A549 (cell line): Measurements from ENCODE around the gene CLDN5. TPM values are rescaled to one million over a fixed set of nuclear protein-coding genes. Genes with fewer than 3 reads are reported as not detected.

Experiments
- ATAC-seq, 2 experiments: fragments of 200-7000 bp in 1 of 2; fragments of >200 bp in 1 of 2; cut with Nextera tagmentation in 1 of 2; cut with Tn5 transposase in 1 of 2; 3 replicates each; pipeline versions ENCODE4 v1.8.0 to v1.9.1; 2018 to 2020; ENCODE audit warnings: mild to moderate bottlenecking in 1 of 2, moderate library complexity in 1 of 2
- CTCF ChIA-PET: fragments of 300-600 bp; sonication (Branson Sonifier 250); formaldehyde crosslinking; extraction: SDS; loops from one replicate; lab custom pipeline; 2021; ENCODE audit warnings: antibody characterized with exemption, inconsistent platforms; lab: Yijun Ruan, JAX
- POLR2A ChIA-PET: fragments of 350-600 bp; formaldehyde crosslinking; extraction: SDS; loops from one replicate; lab custom pipeline; 2021; ENCODE audit warnings: antibody characterized with exemption, inconsistent platforms; lab: Yijun Ruan, JAX
- DNase-seq, 2 experiments: peaks; one replicate each; pipeline versions ENCODE4 v3.0.0 to v3.0.0-alpha.2; 2011 to 2016; ENCODE audit warnings: low read depth in 1 of 2, low spot score in 1 of 2
- FAIRE-seq: peaks from 2 replicates; lab custom pipeline; 2011; peaks lifted over from hg19 to GRCh38; lab: Jason Lieb, UNC
- H3K27ac ChIP-seq, 2 experiments: fragments of >200 bp; sonication (Bioruptor Twin); formaldehyde crosslinking; 3 replicates each; pipeline ENCODE4 v1.5.1; 2016 to 2017
- H3K4me1 ChIP-seq: fragments of >200 bp; sonication (Bioruptor Twin); formaldehyde crosslinking; 3 replicates; pipeline ENCODE4 v1.6.1; 2016
- H3K4me2 ChIP-seq: fragments of >200 bp; sonication (Bioruptor Twin); formaldehyde crosslinking; 3 replicates; pipeline ENCODE4 v1.6.1; 2016
- H3K4me3 ChIP-seq: fragments of >200 bp; sonication (Bioruptor Twin); formaldehyde crosslinking; 3 replicates; pipeline ENCODE4 v1.5.1; 2016
- H3K9me3 ChIP-seq: fragments of >200 bp; sonication (Bioruptor Twin); formaldehyde crosslinking; 3 replicates; pipeline ENCODE4 v1.6.1; 2016
- BHLHE40 ChIP-seq: IDR thresholded peaks from 2 replicates; pipeline ENCODE4 v1.6.1; 2012; ENCODE audit warnings: low read depth, low read length, inconsistent platforms
- CBX8 ChIP-seq: fragments of 200-600 bp; sonication (generic); IDR thresholded peaks from 2 replicates; pipeline ENCODE4 v1.6.1; 2016
- CHD2 ChIP-seq: fragments of 150-350 bp; IDR thresholded peaks from 2 replicates; pipeline ENCODE4 v1.6.1; 2014; ENCODE audit warnings: low read length; ENCODE audit not compliant: partially characterized antibody
- CHD4 ChIP-seq: fragments of 200-600 bp; sonication (generic); IDR thresholded peaks from 2 replicates; pipeline ENCODE4 v1.6.1; 2016; ENCODE audit warnings: antibody characterized with exemption, mild to moderate bottlenecking, borderline replicate concordance
- EP300 ChIP-seq, 2 experiments: fragments of >200 bp; sonication (Bioruptor Twin); formaldehyde crosslinking; IDR thresholded peaks; 2 replicates in 1 of 2; 3 replicates in 1 of 2; pipeline ENCODE4 v1.6.1; 2016 to 2017
- FOSL2 ChIP-seq, 2 experiments: fragments of 450-650 bp in 1 of 2; fragments of >200 bp in 1 of 2; sonication (Bioruptor Twin) in 1 of 2; formaldehyde crosslinking; IDR thresholded peaks; 2 replicates each; pipeline versions ENCODE4 v1.5.0 to v1.6.1; 2016 to 2020; ENCODE audit warnings: mild to moderate bottlenecking in 1 of 2, moderate library complexity in 1 of 2
- FOXS1 ChIP-seq: fragments of 250-450 bp; sonication (Bioruptor Pico); IDR thresholded peaks from 2 replicates; pipeline ENCODE4 v1.5.0; 2020; ENCODE audit warnings: mild to moderate bottlenecking, moderate library complexity
- GATA3 ChIP-seq: IDR thresholded peaks from 2 replicates; pipeline ENCODE4 v1.6.1; 2012; ENCODE audit warnings: borderline replicate concordance
- HDAC2 ChIP-seq: fragments of 200-600 bp; sonication (generic); IDR thresholded peaks from 2 replicates; pipeline ENCODE4 v1.6.1; 2016
- HOXA7 ChIP-seq: fragments of 250-450 bp; sonication (Bioruptor Pico); IDR thresholded peaks from 2 replicates; pipeline ENCODE4 v1.5.0; 2020; ENCODE audit warnings: mild to moderate bottlenecking, moderate library complexity
- HOXB13 ChIP-seq: fragments of 250-450 bp; sonication (Bioruptor Pico); IDR thresholded peaks from 2 replicates; pipeline ENCODE4 v1.5.0; 2020; ENCODE audit warnings: low read depth, mild to moderate bottlenecking, moderate library complexity
- JUN ChIP-seq, 2 experiments: fragments of >200 bp; sonication (Bioruptor Twin); formaldehyde crosslinking; IDR thresholded peaks; 2 replicates in 1 of 2; 3 replicates in 1 of 2; pipeline ENCODE4 v1.6.1; 2016 to 2017
- KDM1A ChIP-seq: fragments of 200-600 bp; sonication (generic); IDR thresholded peaks from 2 replicates; pipeline ENCODE4 v1.6.1; 2016; ENCODE audit warnings: low read depth, mild to moderate bottlenecking
- KDM5A ChIP-seq: fragments of 200-600 bp; sonication (generic); IDR thresholded peaks from 2 replicates; pipeline ENCODE4 v1.6.1; 2016; ENCODE audit warnings: antibody characterized with exemption, mild to moderate bottlenecking
- MAFK ChIP-seq: fragments of 450-650 bp; IDR thresholded peaks from 2 replicates; pipeline ENCODE4 v1.6.1; 2014; ENCODE audit not compliant: partially characterized antibody
- MYC ChIP-seq: IDR thresholded peaks from 2 replicates; pipeline ENCODE4 v1.6.1; 2012; ENCODE audit warnings: mild to moderate bottlenecking, inconsistent platforms, low read length, improper control_type of control experiment, borderline replicate concordance
- POLR2A ChIP-seq: IDR thresholded peaks from 2 replicates; pipeline ENCODE4 v1.6.1; 2012; ENCODE audit warnings: mild to moderate bottlenecking, low read length
- RARB ChIP-seq: fragments of 250-450 bp; sonication (Bioruptor Pico); IDR thresholded peaks from 2 replicates; pipeline ENCODE4 v1.8.0; 2021; ENCODE audit warnings: mild to moderate bottlenecking, moderate library complexity
- RNF2 ChIP-seq: fragments of 200-600 bp; sonication (generic); IDR thresholded peaks from 2 replicates; pipeline ENCODE4 v1.6.1; 2016; ENCODE audit warnings: low read depth, mild to moderate bottlenecking, antibody characterized with exemption, moderate library complexity, borderline replicate concordance
- SMC3 ChIP-seq: fragments of >200 bp; sonication (Bioruptor Twin); formaldehyde crosslinking; IDR thresholded peaks from 3 replicates; pipeline ENCODE4 v1.6.1; 2018; ENCODE audit warnings: inconsistent platforms
- SREBF2 ChIP-seq: fragments of 450-650 bp; IDR thresholded peaks from 2 replicates; pipeline ENCODE4 v1.6.1; 2014; ENCODE audit warnings: mild to moderate bottlenecking, moderate library complexity
- ZC3H11A ChIP-seq: fragments of 450-650 bp; IDR thresholded peaks from 2 replicates; pipeline ENCODE4 v1.6.1; 2014; ENCODE audit warnings: antibody characterized with exemption, mild to moderate bottlenecking
- ZNF302 ChIP-seq: fragments of 250-450 bp; sonication (Bioruptor Pico); IDR thresholded peaks from 2 replicates; pipeline ENCODE4 v1.9.0; 2021; ENCODE audit warnings: inconsistent platforms, mild to moderate bottlenecking, moderate library complexity
- ZSCAN20 ChIP-seq: fragments of 250-450 bp; sonication (Bioruptor Pico); IDR thresholded peaks from 2 replicates; pipeline ENCODE4 v1.8.0; 2022; ENCODE audit warnings: mild to moderate bottlenecking, moderate library complexity
- WGBS: methylation state at CpG from one replicate; pipeline ENCODE4 v1.1.6; 2017; ENCODE audit errors: missing lambda C conversion rate; 5-methylcytosine and 5-hydroxymethylcytosine counted together
- polyA plus RNA-seq, 4 experiments: library from polyadenylated mRNA; depleted of rRNA in 3 of 4; stranded (reverse); fragments of >200 nt; fragmentation: RNase III in 1 of 4; extraction: RNeasy Plus Mini Kit Qiagen cat#74134 plus additional on column Dnase treatment in 1 of 4; gene quantifications; 2 replicates in 3 of 4; 3 replicates in 1 of 4; pipeline ENCODE4 v1.2.3, GENCODE V29; 2011 to 2017
- TF ChIP-seq, protein P1 (sequence below): fragments of 200-600 bp; sonication (generic); IDR thresholded peaks from 2 replicates; pipeline ENCODE4 v1.6.1; 2016; ENCODE audit warnings: antibody characterized with exemption, mild to moderate bottlenecking, moderate library complexity
- TF ChIP-seq, protein P2 (sequence below): IDR thresholded peaks from 2 replicates; pipeline ENCODE4 v1.6.1; 2012
- TF ChIP-seq, protein P3 (sequence below): fragments of 250-450 bp; sonication (Bioruptor Pico); IDR thresholded peaks from 2 replicates; pipeline ENCODE4 v1.5.0; 2021; ENCODE audit warnings: mild to moderate bottlenecking, moderate library complexity, borderline replicate concordance
- TF ChIP-seq, protein P4 (sequence below): IDR thresholded peaks from 2 replicates; pipeline ENCODE4 v1.6.1; 2012; ENCODE audit warnings: low read depth, borderline replicate concordance
- TF ChIP-seq, protein P5 (sequence below): IDR thresholded peaks from 2 replicates; pipeline ENCODE4 v1.6.1; 2012

Gene CLDN5
- polyA plus RNA-seq, 2 of the 4 experiments (the other 2 are of a cell fraction), result not detected

DNA sequence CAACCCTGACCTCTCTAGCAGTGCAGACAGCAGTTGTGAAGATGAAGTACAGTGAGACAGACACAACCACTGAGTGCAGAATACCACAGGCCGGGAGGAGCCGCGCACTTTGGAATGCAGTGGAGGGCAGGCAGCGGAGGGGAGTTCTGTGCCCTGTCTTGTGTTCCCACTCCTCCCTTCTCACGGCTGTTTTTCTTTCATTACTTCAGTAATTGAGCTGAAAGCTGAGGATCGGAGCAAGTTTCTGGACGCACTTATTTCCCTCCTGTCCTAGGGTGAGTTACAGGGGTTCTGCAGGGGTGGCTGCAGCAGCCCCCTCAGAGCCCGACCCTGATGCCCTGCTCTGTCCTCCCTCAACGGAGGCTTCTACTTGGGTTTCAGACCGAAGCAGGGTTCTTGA lies 5.6 kb downstream of the CLDN5 start (continued):
- TF ChIP-seq, protein P1, sequence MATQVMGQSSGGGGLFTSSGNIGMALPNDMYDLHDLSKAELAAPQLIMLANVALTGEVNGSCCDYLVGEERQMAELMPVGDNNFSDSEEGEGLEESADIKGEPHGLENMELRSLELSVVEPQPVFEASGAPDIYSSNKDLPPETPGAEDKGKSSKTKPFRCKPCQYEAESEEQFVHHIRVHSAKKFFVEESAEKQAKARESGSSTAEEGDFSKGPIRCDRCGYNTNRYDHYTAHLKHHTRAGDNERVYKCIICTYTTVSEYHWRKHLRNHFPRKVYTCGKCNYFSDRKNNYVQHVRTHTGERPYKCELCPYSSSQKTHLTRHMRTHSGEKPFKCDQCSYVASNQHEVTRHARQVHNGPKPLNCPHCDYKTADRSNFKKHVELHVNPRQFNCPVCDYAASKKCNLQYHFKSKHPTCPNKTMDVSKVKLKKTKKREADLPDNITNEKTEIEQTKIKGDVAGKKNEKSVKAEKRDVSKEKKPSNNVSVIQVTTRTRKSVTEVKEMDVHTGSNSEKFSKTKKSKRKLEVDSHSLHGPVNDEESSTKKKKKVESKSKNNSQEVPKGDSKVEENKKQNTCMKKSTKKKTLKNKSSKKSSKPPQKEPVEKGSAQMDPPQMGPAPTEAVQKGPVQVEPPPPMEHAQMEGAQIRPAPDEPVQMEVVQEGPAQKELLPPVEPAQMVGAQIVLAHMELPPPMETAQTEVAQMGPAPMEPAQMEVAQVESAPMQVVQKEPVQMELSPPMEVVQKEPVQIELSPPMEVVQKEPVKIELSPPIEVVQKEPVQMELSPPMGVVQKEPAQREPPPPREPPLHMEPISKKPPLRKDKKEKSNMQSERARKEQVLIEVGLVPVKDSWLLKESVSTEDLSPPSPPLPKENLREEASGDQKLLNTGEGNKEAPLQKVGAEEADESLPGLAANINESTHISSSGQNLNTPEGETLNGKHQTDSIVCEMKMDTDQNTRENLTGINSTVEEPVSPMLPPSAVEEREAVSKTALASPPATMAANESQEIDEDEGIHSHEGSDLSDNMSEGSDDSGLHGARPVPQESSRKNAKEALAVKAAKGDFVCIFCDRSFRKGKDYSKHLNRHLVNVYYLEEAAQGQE, result no peak
- TF ChIP-seq CHD2, result no peak
- no peak for TF ChIP-seq RARB (CRISPR knock-in tag)
- TF ChIP-seq FOSL2 (IDR thresholded peaks at IDR 0.05), result no peak
- no peak for TF ChIP-seq FOSL2 (CRISPR knock-in tag; IDR thresholded peaks at IDR 0.05)
- TF ChIP-seq HOXA7 (CRISPR knock-in tag), result no peak
- TF ChIP-seq KDM5A, result no peak
- TF ChIP-seq CHD4, result no peak
- TF ChIP-seq SREBF2, result no peak

DNA sequence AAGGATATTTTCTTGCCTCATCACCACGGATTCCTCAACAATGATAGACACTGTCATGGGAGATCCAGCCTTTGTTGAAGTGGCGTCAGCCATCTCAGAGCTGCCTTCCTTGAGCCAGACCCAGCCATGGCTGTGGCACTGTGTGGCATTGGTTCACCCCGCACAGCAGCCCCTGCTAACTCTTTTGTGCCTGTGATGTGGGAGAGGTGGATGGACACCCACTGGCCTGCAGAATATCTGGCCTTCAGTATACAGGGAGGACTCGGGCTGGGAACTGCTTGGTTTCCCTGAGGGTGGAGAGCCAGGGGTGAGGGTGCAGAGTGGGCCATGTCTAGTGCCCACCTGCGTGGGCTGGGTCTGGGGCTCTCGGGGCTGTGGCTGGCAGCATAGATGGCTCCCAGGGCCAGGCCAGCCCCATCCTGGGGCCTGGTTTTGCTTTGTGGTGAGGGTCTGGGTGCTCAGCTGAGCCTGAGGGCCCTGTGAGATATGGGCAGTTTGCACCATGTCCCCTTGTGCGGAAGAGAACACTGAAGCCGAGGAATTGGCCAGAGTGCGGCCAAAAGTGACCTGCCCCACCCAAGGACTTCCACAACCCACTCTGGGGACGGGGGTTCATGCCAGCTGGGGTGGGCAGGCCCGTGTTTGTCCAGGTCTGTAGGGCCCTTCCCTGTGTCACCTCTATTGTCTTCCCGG lies 6.1 kb downstream of the CLDN5 start:
- Histone ChIP-seq H3K4me3 (no peak overlapping the region), H3K4me1 (no peaks in the 10 kb centered on the region), H3K9me3 (no peaks in the 10 kb centered on the region), H3K4me2 (no peak overlapping the region), H3K27ac (no peak overlapping the region)
- 87% methylated on average over 12 of the region's 12 CpGs for WGBS
- POLR2A ChIA-PET, result no interaction called here
- DNase-seq (no peak), FAIRE-seq (no peak), ATAC-seq (no peak)
- TF ChIP-seq, protein P2, sequence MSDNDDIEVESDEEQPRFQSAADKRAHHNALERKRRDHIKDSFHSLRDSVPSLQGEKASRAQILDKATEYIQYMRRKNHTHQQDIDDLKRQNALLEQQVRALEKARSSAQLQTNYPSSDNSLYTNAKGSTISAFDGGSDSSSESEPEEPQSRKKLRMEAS, result no peak
- TF ChIP-seq FOXS1 (CRISPR knock-in tag) (no peak), RNF2 (no peak), SREBF2 (no peak), CBX8 (no peak), GATA3 (no peak), HOXA7 (CRISPR knock-in tag) (no peak), KDM1A (no peak), ZC3H11A (no peak), HOXB13 (no peak), CHD2 (no peak), EP300 (IDR thresholded peaks at IDR 0.05) (no peak)
- TF ChIP-seq, protein P3, sequence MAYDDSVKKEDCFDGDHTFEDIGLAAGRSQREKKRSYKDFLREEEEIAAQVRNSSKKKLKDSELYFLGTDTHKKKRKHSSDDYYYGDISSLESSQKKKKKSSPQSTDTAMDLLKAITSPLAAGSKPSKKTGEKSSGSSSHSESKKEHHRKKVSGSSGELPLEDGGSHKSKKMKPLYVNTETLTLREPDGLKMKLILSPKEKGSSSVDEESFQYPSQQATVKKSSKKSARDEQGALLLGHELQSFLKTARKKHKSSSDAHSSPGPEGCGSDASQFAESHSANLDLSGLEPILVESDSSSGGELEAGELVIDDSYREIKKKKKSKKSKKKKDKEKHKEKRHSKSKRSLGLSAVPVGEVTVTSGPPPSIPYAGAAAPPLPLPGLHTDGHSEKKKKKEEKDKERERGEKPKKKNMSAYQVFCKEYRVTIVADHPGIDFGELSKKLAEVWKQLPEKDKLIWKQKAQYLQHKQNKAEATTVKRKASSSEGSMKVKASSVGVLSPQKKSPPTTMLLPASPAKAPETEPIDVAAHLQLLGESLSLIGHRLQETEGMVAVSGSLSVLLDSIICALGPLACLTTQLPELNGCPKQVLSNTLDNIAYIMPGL (CRISPR knock-in tag), result no peak
- CTCF ChIA-PET, result interaction anchor here (1.5 kb wide), 1 partner anchor 114 kb away, joined by 3 read pairs; no protein-coding TSS in a partner anchor

DNA sequence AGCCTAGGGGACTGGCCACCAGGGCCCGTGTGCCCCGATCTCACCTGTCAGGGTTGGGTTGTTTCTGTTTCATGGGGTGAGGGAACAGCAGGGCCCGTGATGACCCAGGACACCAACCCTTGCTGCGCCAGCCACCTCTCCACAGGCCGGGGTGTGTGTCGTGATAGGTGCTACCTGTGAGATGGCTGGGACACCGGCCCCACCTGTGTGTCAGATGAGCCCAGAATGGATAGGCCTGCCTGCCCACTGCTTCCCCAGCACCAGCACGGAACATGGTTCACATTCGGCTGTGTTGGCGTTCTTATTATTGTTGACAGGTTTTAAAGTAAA lies 7.1 kb downstream of the CLDN5 start:
- Histone ChIP-seq H3K4me2 (no peak overlapping the region), H3K9me3 (no peaks in the 10 kb centered on the region), H3K4me1 (no peaks in the 10 kb centered on the region), H3K4me3 (no peak overlapping the region), H3K27ac (no peak overlapping the region)
- WGBS, result 96% methylated on average over 8 of the region's 10 CpGs
- ChIA-PET POLR2A (no interaction called here), CTCF (no interaction called here)
- no peak for DNase-seq
- no peak for ATAC-seq
- FAIRE-seq, result no peak
- TF ChIP-seq HDAC2, result no peak
- TF ChIP-seq, protein P4, sequence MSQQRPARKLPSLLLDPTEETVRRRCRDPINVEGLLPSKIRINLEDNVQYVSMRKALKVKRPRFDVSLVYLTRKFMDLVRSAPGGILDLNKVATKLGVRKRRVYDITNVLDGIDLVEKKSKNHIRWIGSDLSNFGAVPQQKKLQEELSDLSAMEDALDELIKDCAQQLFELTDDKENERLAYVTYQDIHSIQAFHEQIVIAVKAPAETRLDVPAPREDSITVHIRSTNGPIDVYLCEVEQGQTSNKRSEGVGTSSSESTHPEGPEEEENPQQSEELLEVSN, result no peak
- TF ChIP-seq POLR2A, result no peak
- TF ChIP-seq MYC, result no peak
- no peak for TF ChIP-seq SMC3
- no peak for TF ChIP-seq ZNF302 (CRISPR knock-in tag)
- no peak for TF ChIP-seq JUN (IDR thresholded peaks at IDR 0.05)
- no peak for TF ChIP-seq ZC3H11A
- TF ChIP-seq BHLHE40, result no peak
- TF ChIP-seq ZSCAN20, result no peak
- TF ChIP-seq EP300 (IDR thresholded peaks at IDR 0.05), result no peak
- TF ChIP-seq FOXS1 (CRISPR knock-in tag), result no peak
- no peak for TF ChIP-seq SREBF2
- no peak for TF ChIP-seq MAFK
- no peak for TF ChIP-seq GATA3
- no peak for TF ChIP-seq KDM5A
- TF ChIP-seq, protein P5, sequence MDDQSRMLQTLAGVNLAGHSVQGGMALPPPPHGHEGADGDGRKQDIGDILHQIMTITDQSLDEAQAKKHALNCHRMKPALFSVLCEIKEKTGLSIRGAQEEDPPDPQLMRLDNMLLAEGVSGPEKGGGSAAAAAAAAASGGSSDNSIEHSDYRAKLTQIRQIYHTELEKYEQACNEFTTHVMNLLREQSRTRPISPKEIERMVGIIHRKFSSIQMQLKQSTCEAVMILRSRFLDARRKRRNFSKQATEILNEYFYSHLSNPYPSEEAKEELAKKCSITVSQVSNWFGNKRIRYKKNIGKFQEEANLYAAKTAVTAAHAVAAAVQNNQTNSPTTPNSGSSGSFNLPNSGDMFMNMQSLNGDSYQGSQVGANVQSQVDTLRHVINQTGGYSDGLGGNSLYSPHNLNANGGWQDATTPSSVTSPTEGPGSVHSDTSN, result no peak
- TF ChIP-seq CHD4, result no peak
